ENCODE measurements around the gene CCNK. TPM values are rescaled to one million over a fixed set of nuclear protein-coding genes. Genes with fewer than 3 reads are reported as not detected.

Gene CCNK
- total RNA-seq, 3 donors from 2014 or later: 23.0 to 29.0 (median 23.9) TPM

DNA sequence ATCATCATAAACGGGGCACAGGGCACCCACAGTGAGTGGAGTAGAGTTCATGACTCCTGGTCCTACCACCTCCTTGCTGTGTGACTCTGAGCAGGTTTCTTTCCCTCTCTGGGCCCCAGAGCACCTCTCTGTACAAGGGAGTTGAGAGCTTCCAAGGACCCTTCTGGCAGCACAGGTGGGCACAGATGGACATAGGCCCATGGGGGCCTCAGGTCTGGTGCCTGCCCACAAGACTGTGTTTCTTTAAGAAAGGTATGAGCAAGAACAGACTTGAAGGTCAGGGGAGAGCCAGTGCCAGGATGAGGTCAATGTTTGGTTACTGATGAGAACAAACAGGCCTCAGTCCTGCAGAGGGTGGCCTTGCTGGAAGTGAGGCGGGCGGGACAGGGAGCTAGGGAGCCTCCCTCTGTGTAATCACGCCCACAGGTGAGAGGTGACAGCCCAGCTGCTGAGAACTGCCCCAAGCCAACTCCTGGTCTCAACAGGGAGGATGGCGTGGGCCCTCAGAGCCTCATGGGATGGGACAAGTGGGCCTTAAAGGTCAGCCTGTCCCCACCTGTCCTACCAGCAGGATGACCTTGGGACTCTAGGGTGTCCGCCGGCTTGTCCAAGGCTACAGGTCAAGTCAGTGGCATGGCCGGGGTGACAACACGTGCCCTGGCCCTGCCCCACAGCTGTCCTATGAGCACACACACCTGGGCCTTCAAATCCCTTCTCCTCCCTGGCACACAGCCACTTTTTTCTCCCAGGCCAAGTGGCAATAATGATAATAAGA is 73.7 kb downstream of the CCNK start:
- Histone ChIP-seq H3K36me3 (no peaks in the 10 kb centered on the region), H3K9me3 (no peaks in the 10 kb centered on the region), H3K27ac (peak overlapping the region in 1 of 2 donors; percentile 61), H3K4me1 (peaks cover 0 to 22% of the 10 kb centered on the region in 2 donors), H3K27me3 (no peaks in the 10 kb centered on the region), H3K4me3 (no peak overlapping the region)
- TF ChIP-seq, protein P1, sequence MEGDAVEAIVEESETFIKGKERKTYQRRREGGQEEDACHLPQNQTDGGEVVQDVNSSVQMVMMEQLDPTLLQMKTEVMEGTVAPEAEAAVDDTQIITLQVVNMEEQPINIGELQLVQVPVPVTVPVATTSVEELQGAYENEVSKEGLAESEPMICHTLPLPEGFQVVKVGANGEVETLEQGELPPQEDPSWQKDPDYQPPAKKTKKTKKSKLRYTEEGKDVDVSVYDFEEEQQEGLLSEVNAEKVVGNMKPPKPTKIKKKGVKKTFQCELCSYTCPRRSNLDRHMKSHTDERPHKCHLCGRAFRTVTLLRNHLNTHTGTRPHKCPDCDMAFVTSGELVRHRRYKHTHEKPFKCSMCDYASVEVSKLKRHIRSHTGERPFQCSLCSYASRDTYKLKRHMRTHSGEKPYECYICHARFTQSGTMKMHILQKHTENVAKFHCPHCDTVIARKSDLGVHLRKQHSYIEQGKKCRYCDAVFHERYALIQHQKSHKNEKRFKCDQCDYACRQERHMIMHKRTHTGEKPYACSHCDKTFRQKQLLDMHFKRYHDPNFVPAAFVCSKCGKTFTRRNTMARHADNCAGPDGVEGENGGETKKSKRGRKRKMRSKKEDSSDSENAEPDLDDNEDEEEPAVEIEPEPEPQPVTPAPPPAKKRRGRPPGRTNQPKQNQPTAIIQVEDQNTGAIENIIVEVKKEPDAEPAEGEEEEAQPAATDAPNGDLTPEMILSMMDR (IDR thresholded peaks at IDR 0.05): no peak
- TF ChIP-seq POLR2AphosphoS5 (IDR thresholded peaks at IDR 0.05): no peak
- no peak for TF ChIP-seq POLR2A (IDR thresholded peaks at IDR 0.05)
- DNase-seq (ENCODE audit: low spot score in 2 of 2): peak in 1 of 2 donors; percentile 76
- intact Hi-C loops (cut with DNase I; ENCODE audit: low total_unique reads): no loop called here

DNA sequence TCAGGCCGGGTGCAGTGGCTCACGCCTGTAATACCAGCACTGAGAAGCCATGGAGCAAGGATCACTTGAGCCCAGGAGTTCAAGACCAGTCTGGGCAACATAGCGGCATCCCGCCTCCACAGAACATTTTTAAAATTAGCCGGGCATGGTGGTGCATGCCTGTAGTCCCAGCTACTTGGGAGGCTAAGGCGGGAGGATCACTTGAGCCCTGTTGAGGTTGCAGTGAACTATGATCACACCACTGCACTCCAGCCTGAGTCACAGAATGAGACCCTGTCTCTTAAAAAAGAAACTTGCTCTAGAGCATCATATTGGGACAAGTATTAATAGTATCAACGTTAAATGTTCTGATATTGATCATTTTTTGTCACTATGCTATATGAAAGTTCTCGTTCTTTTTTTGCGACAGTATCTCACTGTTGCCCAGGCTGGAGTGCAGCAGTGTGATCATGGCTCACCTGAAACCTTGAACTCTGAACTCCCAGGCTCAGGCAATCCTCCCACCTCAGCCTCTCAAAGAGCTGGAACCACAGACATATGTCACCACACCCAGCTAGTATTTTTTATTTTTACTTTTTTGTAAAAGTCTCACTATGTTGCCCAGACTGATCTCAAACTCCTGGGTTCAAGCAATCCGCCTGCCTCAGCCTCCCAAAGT is 75.1 kb downstream of the CCNK start:
- Histone ChIP-seq H3K4me3 (no peak overlapping the region), H3K27me3 (no peaks in the 10 kb centered on the region), H3K4me1 (peaks cover 0 to 32% of the 10 kb centered on the region in 2 donors), H3K9me3 (no peaks in the 10 kb centered on the region), H3K27ac (no peak overlapping the region), H3K36me3 (no peaks in the 10 kb centered on the region)
- no peak for DNase-seq (ENCODE audit: low spot score in 2 of 2)
- intact Hi-C loops (cut with DNase I; ENCODE audit: low total_unique reads): no loop called here
- TF ChIP-seq POLR2A (IDR thresholded peaks at IDR 0.05) (no peak), POLR2AphosphoS5 (IDR thresholded peaks at IDR 0.05) (no peak)
- TF ChIP-seq, protein P1 (IDR thresholded peaks at IDR 0.05): no peak

DNA sequence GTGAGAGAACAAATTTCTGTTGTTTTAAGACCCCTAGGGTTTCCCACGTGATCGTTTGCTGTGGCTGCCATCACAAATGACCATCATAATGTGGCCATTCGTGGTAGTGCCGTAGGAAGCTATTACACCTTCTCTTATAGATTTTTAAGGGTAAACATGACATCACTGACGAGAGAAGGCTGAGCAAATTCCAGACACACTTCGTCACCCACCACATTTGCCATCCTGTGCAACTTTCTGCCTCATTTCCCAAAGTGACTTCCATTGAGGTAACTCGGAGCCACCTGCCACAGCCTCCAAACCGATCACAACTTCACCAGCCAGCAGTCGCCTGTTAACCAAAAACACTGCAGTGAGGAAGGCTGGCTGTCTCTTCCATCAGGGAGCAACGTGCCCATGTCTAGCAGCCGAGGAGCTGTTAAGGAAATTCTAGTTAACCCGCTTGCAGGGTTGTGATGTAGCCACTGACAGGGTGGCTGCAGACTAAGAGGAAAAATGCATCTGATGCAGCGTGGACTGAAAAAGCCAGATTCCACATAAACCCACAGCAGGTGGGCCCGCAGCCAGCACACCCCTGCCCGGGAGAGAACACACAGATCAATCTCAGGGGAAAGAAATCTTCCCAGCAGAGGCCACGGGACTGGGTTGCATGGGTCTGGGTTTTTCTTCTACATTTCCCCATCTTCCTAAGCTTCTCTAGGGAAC is 78.2 kb downstream of the CCNK start:
- TF ChIP-seq POLR2AphosphoS5 (IDR thresholded peaks at IDR 0.05) (no peak), POLR2A (IDR thresholded peaks at IDR 0.05) (no peak)
- TF ChIP-seq, protein P1 (IDR thresholded peaks at IDR 0.05): no peak
- no peaks in the 10 kb centered on the region for H3K36me3 ChIP-seq
- intact Hi-C loops (cut with DNase I; ENCODE audit: low total_unique reads): no loop called here
- DNase-seq (ENCODE audit: low spot score in 2 of 2): no peak
- no peaks in the 10 kb centered on the region for H3K27me3 ChIP-seq
- peaks cover 6 to 50% of the 10 kb centered on the region in 2 donors for H3K4me1 ChIP-seq
- no peaks in the 10 kb centered on the region for H3K9me3 ChIP-seq
- peak overlapping the region in 1 of 2 donors; percentile 80 for H3K27ac ChIP-seq
- no peak overlapping the region for H3K4me3 ChIP-seq

DNA sequence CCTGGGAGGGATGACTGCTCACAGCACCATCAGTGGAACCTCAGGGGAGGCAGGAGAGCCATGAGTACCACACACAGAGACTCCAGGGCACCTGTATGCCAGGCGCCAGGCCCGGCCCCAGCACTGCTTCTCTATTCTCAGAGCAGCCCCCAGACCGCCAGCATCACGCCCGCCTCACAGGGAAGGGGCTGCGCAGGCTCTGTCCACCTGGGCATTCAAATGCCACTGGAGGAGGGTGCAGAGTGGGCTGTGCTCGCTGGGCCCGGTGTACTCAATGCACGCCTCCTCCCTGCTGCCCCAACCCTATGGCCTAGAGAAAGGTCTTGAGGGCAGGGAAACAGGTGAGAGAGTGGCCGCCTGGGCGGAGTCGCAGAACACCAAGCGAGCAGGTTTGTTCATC is 79.2 kb downstream of the CCNK start:
- Histone ChIP-seq H3K27ac (peak overlapping the region; percentile 79 to 80), H3K4me3 (no peak overlapping the region), H3K9me3 (no peaks in the 10 kb centered on the region), H3K4me1 (peaks cover 16 to 50% of the 10 kb centered on the region in 2 donors), H3K27me3 (no peaks in the 10 kb centered on the region), H3K36me3 (no peaks in the 10 kb centered on the region)
- DNase-seq (ENCODE audit: low spot score in 2 of 2): no peak
- TF ChIP-seq POLR2AphosphoS5 (IDR thresholded peaks at IDR 0.05): no peak
- TF ChIP-seq, protein P1 (IDR thresholded peaks at IDR 0.05): no peak
- TF ChIP-seq POLR2A (IDR thresholded peaks at IDR 0.05): no peak
- intact Hi-C loops (cut with DNase I; ENCODE audit: low total_unique reads): loop anchor here (5.0 kb wide), 1 partner anchor 42 kb away; the partner anchor contains the start of gene CCDC85C
